Islet precursor cell (in vitro differentiated cells): Measurements from ENCODE around the gene SLC9A5.

Experiments used
- DNase-seq: peaks from one replicate; pipeline ENCODE4 v3.0.0-alpha.2; 2018

Gene SLC9A5

GRCh38 chr16:67213197-67214019, 35.4 kb upstream of the SLC9A5 start:
- DNase-seq = no peak

GRCh38 chr16:67215706-67216105, 33.1 kb upstream of the SLC9A5 start:
- DNase-seq = no peak

GRCh38 chr16:67216612-67217490, 31.9 kb upstream of the SLC9A5 start:
- DNase-seq = no peak

GRCh38 chr16:67223992-67224391, 24.8 kb upstream of the SLC9A5 start:
- DNase-seq = no peak

GRCh38 chr16:67226295-67226803, 22.4 kb upstream of the SLC9A5 start:
- no peak for DNase-seq

GRCh38 chr16:67226804-67227566, 21.8 kb upstream of the SLC9A5 start, which contains the start of gene TMEM208:
Gene TMEM208 (plus strand): TSS chr16:67227130. CDS start chr16:67227219, 89 bp downstream.
- DNase-seq = peak; percentile 100

- no peak for DNase-seq
Observed at GRCh38 chr16:67227567-67227921, 21.2 kb upstream of the SLC9A5 start.

GRCh38 chr16:67228034-67228785, 20.6 kb upstream of the SLC9A5 start:
- no peak for DNase-seq

GRCh38 chr16:67228905-67229304, 19.9 kb upstream of the SLC9A5 start:
- no peak for DNase-seq

- DNase-seq = peak; percentile 43
Observed at GRCh38 chr16:67229906-67230808, 18.6 kb upstream of the SLC9A5 start.

- no peak for DNase-seq
Observed at GRCh38 chr16:67230809-67231660, 17.7 kb upstream of the SLC9A5 start.

- DNase-seq = no peak
Observed at GRCh38 chr16:67233596-67233995, 15.2 kb upstream of the SLC9A5 start.

- no peak for DNase-seq
Observed at GRCh38 chr16:67234180-67234597, 14.6 kb upstream of the SLC9A5 start.

GRCh38 chr16:67235816-67236562, 12.8 kb upstream of the SLC9A5 start:
- DNase-seq = no peak

- peak; percentile 92 for DNase-seq
Observed at GRCh38 chr16:67236563-67237395, 12.0 kb upstream of the SLC9A5 start.

- peak; percentile 52 for DNase-seq
Observed at GRCh38 chr16:67237396-67238277, 11.1 kb upstream of the SLC9A5 start.

- DNase-seq = no peak
Observed at GRCh38 chr16:67238278-67238575, 10.6 kb upstream of the SLC9A5 start.
